GM12891 (cell line): Measurements from ENCODE around the gene CCL18.
A peak's percentile ranks its signal among the peaks of the same experiment; 100 is the strongest.

Source experiments
- PAX5 ChIP-seq: IDR thresholded peaks from 2 replicates; pipeline ENCODE4 v1.6.1; 2011; ENCODE audit warnings: low read length, moderate library complexity, mild to moderate bottlenecking; ENCODE audit not compliant: insufficient read depth, severe bottlenecking
- POLR2A ChIP-seq: IDR thresholded peaks from 2 replicates; pipeline ENCODE4 v1.6.1; 2011; ENCODE audit warnings: low read depth, low read length, control low read depth
- POLR2AphosphoS5 ChIP-seq: IDR thresholded peaks from 2 replicates; pipeline ENCODE4 v1.6.1; 2011; ENCODE audit warnings: low read depth, low read length, control low read depth
- SPI1 ChIP-seq: IDR thresholded peaks from 2 replicates; pipeline ENCODE4 v1.6.1; 2011; ENCODE audit warnings: low read depth, low read length, control low read depth
- TAF1 ChIP-seq: IDR thresholded peaks from 2 replicates; pipeline ENCODE4 v1.6.1; 2011; ENCODE audit warnings: low read depth, low read length, control low read depth

DNA sequence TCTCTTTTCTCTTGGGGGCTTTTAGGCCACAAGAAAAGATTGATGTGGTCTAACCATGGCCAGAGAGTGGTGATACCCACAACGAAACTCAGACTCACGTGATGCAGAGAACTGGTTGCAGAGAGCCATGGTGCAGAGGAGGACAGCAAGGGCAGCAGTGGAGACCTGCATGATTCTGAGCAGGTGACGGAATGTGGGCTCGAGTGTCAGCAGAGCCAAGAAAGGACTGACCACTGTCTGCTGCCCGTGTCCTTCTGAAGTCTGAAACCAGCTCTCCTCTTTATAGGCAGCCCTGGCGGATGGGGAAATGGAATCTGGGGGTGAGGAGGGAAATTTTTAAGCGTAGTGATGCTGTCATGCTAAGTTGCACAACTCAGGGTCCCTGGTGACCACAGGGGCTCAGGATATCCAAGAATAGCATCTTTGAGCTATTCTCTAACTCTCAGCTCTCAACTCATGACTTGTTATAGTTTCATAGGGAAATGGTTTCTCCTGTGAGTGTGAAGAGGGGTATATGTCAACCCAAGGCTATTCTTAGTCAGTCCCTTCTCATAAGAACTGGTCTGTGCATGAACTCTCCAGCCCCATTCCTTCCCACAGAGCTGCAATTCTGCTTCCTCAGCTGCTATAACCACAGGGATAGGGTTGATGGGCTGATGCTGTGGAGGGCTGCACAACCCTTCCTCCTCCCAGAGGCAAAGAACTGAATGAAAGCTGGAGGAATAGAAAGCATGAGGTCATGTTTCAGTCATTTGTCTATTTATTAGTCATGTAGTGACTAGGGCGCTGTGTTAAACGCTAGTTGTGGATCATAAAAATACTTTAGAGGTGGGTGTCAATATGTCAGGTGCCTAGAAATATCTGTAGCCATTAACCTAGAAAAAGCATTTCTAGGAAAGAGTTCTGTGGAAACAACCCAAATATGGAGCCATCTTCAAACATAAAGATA is 26.1 kb downstream of the CCL18 start, which contains the start of gene CCL3:
- TF ChIP-seq POLR2AphosphoS5, result peak; percentile 99
- TF ChIP-seq POLR2A, result peak; percentile 99
- peak; percentile 48 for TF ChIP-seq PAX5
- peak; percentile 72 for TF ChIP-seq TAF1
- TF ChIP-seq SPI1, result peak; percentile 80
